Uterus (tissue), 4 donors: ENCODE data around the gene CR2. TPM values are rescaled to one million over a fixed set of nuclear protein-coding genes. Genes with fewer than 3 reads are reported as not detected.

Experiments
- DNase-seq, 2 donors: peaks; one replicate each; pipeline ENCODE4 v3.0.0-alpha.2; 2019 to 2020
- H3K27ac ChIP-seq, 2 donors: fragments of 200-600 bp; sonication (generic); 1 replicate in 1 of 2; 2 replicates in 1 of 2; pipeline ENCODE4 v1.5.1; 2016 to 2018
- H3K27me3 ChIP-seq, 2 donors: fragments of 200-600 bp; sonication (generic); one replicate each; pipeline ENCODE4 v1.5.1; 2018 to 2019; ENCODE audit warnings: control low read depth in 1 of 2
- H3K36me3 ChIP-seq, 2 donors: fragments of 200-600 bp; sonication (generic); one replicate each; pipeline ENCODE4 v1.5.1; 2019; ENCODE audit warnings: control low read depth in 1 of 2
- H3K4me1 ChIP-seq, 2 donors: fragments of 200-600 bp; sonication (generic); one replicate each; pipeline ENCODE4 v1.5.1; 2018 to 2019; ENCODE audit warnings: control low read depth in 1 of 2
- H3K4me3 ChIP-seq, 2 donors: fragments of 200-600 bp; sonication (generic); 1 replicate in 1 of 2; 2 replicates in 1 of 2; pipeline ENCODE4 v1.5.1; 2018 to 2019; ENCODE audit warnings: mild to moderate bottlenecking in 1 of 2
- H3K9me3 ChIP-seq, 2 donors: fragments of 200-600 bp; sonication (generic); one replicate each; pipeline ENCODE4 v1.5.1; 2019; ENCODE audit warnings: control low read depth in 1 of 2
- POLR2A ChIP-seq, 2 donors: fragments of 450-650 bp; IDR thresholded peaks; one replicate each; pipeline ENCODE4 v1.6.1; 2016; ENCODE audit warnings: antibody characterized with exemption in 2 of 2, mild to moderate bottlenecking in 1 of 2, moderate library complexity in 1 of 2
- intact Hi-C: fragments of 100-400 bp; cut with DNase I; formaldehyde crosslinking; loops from one replicate; pipeline ENCODE4 v1.15.1; 2023; ENCODE audit warnings: low total_unique reads
- total RNA-seq, 4 donors: library from RNA; depleted of rRNA in 3 of 4; stranded (reverse); fragments of >200 nt in 3 of 4; gene quantifications; one replicate each; pipeline versions ENCODE4 v1.1.0 to v1.2.4, GENCODE V29; 2014 to 2023
- TF ChIP-seq, protein P1 (sequence below), 4 experiments: fragments of 200-600 bp in 2 of 4; fragments of 450-650 bp in 2 of 4; sonication (generic) in 2 of 4; IDR thresholded peaks; one replicate each; pipeline ENCODE4 v1.5.1; 2016 to 2019; ENCODE audit warnings: antibody characterized with exemption in 4 of 4, mild to moderate bottlenecking in 2 of 4, moderate library complexity in 1 of 4
- donor health status: DM: yes; HTN: yes; CAD: no.

Gene CR2
- total RNA-seq, 4 donors from 2014 or later, result 0.28 TPM; not detected in 3

DNA sequence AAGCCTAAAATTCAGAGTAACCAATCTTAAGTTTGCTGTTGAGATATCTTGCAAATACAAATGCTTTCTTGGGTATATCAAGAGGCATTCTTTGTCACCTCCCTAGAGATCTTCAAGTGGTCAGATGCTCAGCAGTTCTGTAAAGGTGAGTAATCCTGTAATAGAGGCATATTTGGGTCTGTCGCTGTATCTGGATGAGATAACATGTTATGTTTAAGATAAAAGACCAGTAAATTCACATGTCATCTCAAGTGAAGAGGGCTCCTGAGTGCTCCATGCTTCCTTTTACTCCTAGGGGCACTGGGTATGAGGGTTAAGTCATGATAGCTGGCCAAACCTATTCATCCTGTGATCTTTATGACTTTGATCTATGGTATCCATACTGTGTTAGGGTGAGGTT is 7.5 kb downstream of the CR2 start:
- no peaks in the 10 kb centered on the region for H3K9me3 ChIP-seq
- no peak for TF ChIP-seq POLR2A (IDR thresholded peaks at IDR 0.05)
- TF ChIP-seq, protein P1, sequence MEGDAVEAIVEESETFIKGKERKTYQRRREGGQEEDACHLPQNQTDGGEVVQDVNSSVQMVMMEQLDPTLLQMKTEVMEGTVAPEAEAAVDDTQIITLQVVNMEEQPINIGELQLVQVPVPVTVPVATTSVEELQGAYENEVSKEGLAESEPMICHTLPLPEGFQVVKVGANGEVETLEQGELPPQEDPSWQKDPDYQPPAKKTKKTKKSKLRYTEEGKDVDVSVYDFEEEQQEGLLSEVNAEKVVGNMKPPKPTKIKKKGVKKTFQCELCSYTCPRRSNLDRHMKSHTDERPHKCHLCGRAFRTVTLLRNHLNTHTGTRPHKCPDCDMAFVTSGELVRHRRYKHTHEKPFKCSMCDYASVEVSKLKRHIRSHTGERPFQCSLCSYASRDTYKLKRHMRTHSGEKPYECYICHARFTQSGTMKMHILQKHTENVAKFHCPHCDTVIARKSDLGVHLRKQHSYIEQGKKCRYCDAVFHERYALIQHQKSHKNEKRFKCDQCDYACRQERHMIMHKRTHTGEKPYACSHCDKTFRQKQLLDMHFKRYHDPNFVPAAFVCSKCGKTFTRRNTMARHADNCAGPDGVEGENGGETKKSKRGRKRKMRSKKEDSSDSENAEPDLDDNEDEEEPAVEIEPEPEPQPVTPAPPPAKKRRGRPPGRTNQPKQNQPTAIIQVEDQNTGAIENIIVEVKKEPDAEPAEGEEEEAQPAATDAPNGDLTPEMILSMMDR (IDR thresholded peaks at IDR 0.05), result no peak
- H3K4me1 ChIP-seq, result no peaks in the 10 kb centered on the region
- intact Hi-C loops, result no loop called here
- H3K27ac ChIP-seq, result no peak overlapping the region
- H3K4me3 ChIP-seq, result no peak overlapping the region
- no peak for DNase-seq
- no peaks in the 10 kb centered on the region for H3K36me3 ChIP-seq
- peaks cover 0 to 5% of the 10 kb centered on the region in 2 donors for H3K27me3 ChIP-seq

DNA sequence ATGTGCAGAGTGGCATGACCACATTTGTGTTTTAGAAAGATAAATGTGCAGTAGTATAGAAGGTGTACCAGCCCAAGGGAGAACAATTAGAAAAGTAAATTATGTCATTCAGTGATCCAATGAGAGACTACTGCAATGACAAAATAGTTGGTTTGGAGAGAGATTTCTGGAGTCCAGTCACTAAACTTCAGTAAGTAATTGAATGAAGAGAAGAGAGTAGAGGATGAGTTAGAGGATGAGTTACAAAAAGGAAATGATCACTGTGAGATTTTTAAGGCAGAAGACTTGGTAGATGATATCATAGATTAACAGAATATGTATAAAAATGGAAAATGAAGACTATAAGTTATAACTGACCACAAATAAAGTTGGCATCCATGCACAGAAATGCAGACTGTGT is 8.4 kb downstream of the CR2 start:
- Histone ChIP-seq H3K27me3 (no peaks in the 10 kb centered on the region), H3K9me3 (no peaks in the 10 kb centered on the region), H3K4me1 (no peaks in the 10 kb centered on the region), H3K27ac (no peak overlapping the region), H3K4me3 (no peak overlapping the region), H3K36me3 (no peaks in the 10 kb centered on the region)
- DNase-seq, result no peak
- intact Hi-C loops, result no loop called here
- no peak for TF ChIP-seq POLR2A (IDR thresholded peaks at IDR 0.05)
- TF ChIP-seq, protein P1 (IDR thresholded peaks at IDR 0.05), result no peak

DNA sequence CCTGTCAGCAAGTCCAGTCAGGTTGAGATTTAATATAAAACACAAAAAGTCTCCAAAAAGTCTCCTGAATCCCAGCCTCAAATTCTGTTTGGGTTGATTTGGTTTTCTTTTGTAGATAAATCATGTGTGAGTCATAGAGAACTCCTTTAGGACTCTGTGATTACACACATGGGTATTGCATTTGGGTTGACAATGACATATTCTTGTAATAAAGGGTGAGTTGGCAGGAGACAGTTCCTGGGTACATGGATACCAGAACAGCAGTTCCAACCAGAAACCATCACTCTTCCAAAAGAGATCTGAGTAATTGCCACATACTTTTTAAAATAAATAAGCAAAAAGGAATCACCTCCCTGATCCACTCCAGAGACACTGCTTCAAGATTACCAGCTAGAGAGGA is 8.9 kb downstream of the CR2 start:
- TF ChIP-seq POLR2A (IDR thresholded peaks at IDR 0.05), result no peak
- TF ChIP-seq, protein P1 (IDR thresholded peaks at IDR 0.05), result no peak
- no peak overlapping the region for H3K4me3 ChIP-seq
- DNase-seq, result no peak

DNA sequence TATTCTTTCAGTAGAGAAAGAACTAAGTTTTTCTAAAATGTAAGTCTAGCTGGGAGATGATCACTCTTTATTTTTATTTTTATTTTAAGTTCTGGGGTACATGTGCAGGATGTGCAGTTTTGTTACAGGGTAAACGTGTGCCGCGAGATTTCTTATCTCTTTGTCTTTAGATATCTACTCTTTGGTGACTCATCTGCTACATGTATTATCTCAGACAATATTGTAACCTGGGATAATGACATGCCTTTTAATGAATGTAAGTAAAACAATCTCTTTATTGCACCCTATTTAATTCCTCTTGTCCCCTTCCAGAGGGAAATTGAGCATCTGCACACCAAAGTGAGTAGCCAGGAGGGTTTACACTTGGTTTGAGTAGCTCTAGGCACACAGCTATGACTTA is 9.4 kb downstream of the CR2 start:
- Histone ChIP-seq H3K4me3 (no peak overlapping the region), H3K9me3 (no peaks in the 10 kb centered on the region), H3K27me3 (no peaks in the 10 kb centered on the region), H3K4me1 (no peaks in the 10 kb centered on the region), H3K27ac (no peak overlapping the region), H3K36me3 (no peaks in the 10 kb centered on the region)
- intact Hi-C loops, result no loop called here
- TF ChIP-seq POLR2A (IDR thresholded peaks at IDR 0.05), result no peak
- TF ChIP-seq, protein P1 (IDR thresholded peaks at IDR 0.05), result no peak
- DNase-seq, result no peak

More for the DNA sequence above, 8.9 kb downstream of the CR2 start:
- Histone ChIP-seq H3K9me3 (no peaks in the 10 kb centered on the region), H3K4me1 (no peaks in the 10 kb centered on the region), H3K27ac (no peak overlapping the region), H3K27me3 (no peaks in the 10 kb centered on the region), H3K36me3 (no peaks in the 10 kb centered on the region)
- intact Hi-C loops, result no loop called here

DNA sequence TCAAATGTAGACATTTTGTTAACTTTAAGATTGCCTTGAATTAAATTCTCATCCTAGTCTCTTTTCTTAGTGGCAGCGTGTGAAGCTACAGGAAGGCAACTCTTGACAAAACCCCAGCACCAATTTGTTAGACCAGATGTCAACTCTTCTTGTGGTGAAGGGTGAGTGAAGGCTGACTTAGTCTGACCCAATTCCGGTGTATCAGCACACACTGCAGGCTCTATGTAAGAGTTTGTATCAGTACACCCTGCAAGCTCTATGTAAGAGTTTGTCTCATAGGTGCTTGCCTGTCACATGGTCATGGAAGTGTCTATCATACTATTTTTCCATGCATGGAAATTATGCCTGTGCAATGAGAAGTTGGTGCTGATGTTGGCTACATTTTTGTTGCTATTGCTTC is 16.8 kb downstream of the CR2 start:
- H3K27me3 ChIP-seq, result no peaks in the 10 kb centered on the region
- TF ChIP-seq, protein P1 (IDR thresholded peaks at IDR 0.05), result no peak
- TF ChIP-seq POLR2A (IDR thresholded peaks at IDR 0.05), result no peak
- no peaks in the 10 kb centered on the region for H3K4me1 ChIP-seq
- no peaks in the 10 kb centered on the region for H3K36me3 ChIP-seq
- H3K27ac ChIP-seq, result no peak overlapping the region
- no peaks in the 10 kb centered on the region for H3K9me3 ChIP-seq
- no peak overlapping the region for H3K4me3 ChIP-seq
- intact Hi-C loops, result no loop called here
- no peak for DNase-seq
